ENCODE measurements around the gene TRIM47.

Gene TRIM47

GRCh38 chr17:75828076-75828400 is 50.3 kb downstream of the TRIM47 start:
- DNase-seq, result no peak

GRCh38 chr17:75827308-75828075 is 50.9 kb downstream of the TRIM47 start:
- peak; percentile 57 to 72 for DNase-seq

GRCh38 chr17:75826561-75827307 is 51.6 kb downstream of the TRIM47 start:
- DNase-seq, result no peak

GRCh38 chr17:75825748-75826370 is 52.5 kb downstream of the TRIM47 start:
- no peak for DNase-seq

GRCh38 chr17:75825149-75825552 is 53.2 kb downstream of the TRIM47 start:
- no peak for DNase-seq

GRCh38 chr17:75824666-75825065 is 53.7 kb downstream of the TRIM47 start:
- DNase-seq, result no peak

All from activated CD4-positive, alpha-beta T cell treated with anti-CD3 and anti-CD28 coated beads for 4 hours (primary cell).